SK-N-SH (cell line): Measurements from ENCODE around the gene AFAP1L1. TPM values are rescaled to one million over a fixed set of nuclear protein-coding genes. Genes with fewer than 3 reads are reported as not detected.

ENCODE experiments used
- CTCF ChIA-PET: fragments of 300-600, 350-600 bp; formaldehyde crosslinking; extraction: SDS; loops from one replicate; lab custom pipeline; 2021; lab: Yijun Ruan, JAX
- POLR2A ChIA-PET: fragments of 350-600 bp; sonication (Branson Sonifier 250); formaldehyde crosslinking; extraction: SDS; loops from one replicate; lab custom pipeline; 2020; ENCODE audit warnings: antibody characterized with exemption, inconsistent platforms; lab: Yijun Ruan, JAX
- DNase-seq: peaks from one replicate; pipeline ENCODE4 v3.0.0; 2012
- H2AFZ ChIP-seq: fragments of 200-600 bp; sonication (generic); 2 replicates; pipeline ENCODE4 v1.8.1; 2016; ENCODE audit warnings: antibody characterized with exemption, mild to moderate bottlenecking, low read depth
- H3F3A ChIP-seq: fragments of 200-600 bp; sonication (generic); replicated peaks from 2 replicates; pipeline ENCODE3; 2016; ENCODE audit warnings: antibody characterized with exemption, mild to moderate bottlenecking; ENCODE audit not compliant: insufficient read depth
- H3K27ac ChIP-seq, 2 experiments: fragments of 200-500 bp in 1 of 2; fragments of 200-600 bp in 1 of 2; sonication (Bioruptor generic) in 1 of 2; sonication (generic), shearing (Covaris generic) in 1 of 2; 2 replicates each; pipeline versions ENCODE4 v1.5.1 to v1.6.1; 2014 to 2016; ENCODE audit warnings: low read depth in 2 of 2, inconsistent platforms in 1 of 2, low read length in 1 of 2, mild to moderate bottlenecking in 1 of 2, mixed read lengths in 1 of 2
- H3K27me3 ChIP-seq: fragments of 200-600 bp; sonication (generic), shearing (Covaris generic); 2 replicates; pipeline ENCODE4 v1.6.1; 2016; ENCODE audit warnings: mixed run types; ENCODE audit not compliant: insufficient read depth
- H3K36me3 ChIP-seq, 2 experiments: fragments of 200-500 bp in 1 of 2; fragments of 200-600 bp in 1 of 2; sonication (Bioruptor generic) in 1 of 2; sonication (generic) in 1 of 2; replicated peaks in 1 of 2; 2 replicates each; pipeline versions ENCODE3 to v1.5.1; 2014 to 2016; ENCODE audit warnings: low read length in 1 of 2, mild to moderate bottlenecking in 1 of 2; ENCODE audit not compliant: insufficient read depth in 2 of 2, control insufficient read depth in 1 of 2
- H3K4me1 ChIP-seq, 2 experiments: fragments of 200-500 bp in 1 of 2; fragments of 200-600 bp in 1 of 2; sonication (Bioruptor generic) in 1 of 2; sonication (generic), shearing (Covaris generic) in 1 of 2; 2 replicates each; pipeline versions ENCODE4 v1.5.1 to v1.6.1; 2014 to 2016; ENCODE audit warnings: low read depth in 1 of 2, low read length in 1 of 2, mixed run types in 1 of 2; ENCODE audit not compliant: insufficient read depth in 2 of 2, control insufficient read depth in 1 of 2
- H3K4me2 ChIP-seq: fragments of 200-600 bp; sonication (generic), shearing (Covaris generic); 2 replicates; pipeline ENCODE4 v1.6.1; 2017; ENCODE audit warnings: mixed run types
- H3K4me3 ChIP-seq, 2 experiments: fragments of 200-500 bp in 1 of 2; fragments of 200-600 bp in 1 of 2; sonication (Bioruptor generic) in 1 of 2; sonication (generic), shearing (Covaris generic) in 1 of 2; 2 replicates each; pipeline versions ENCODE4 v1.5.1 to v1.8.1; 2014 to 2016; ENCODE audit warnings: low read depth in 2 of 2, inconsistent platforms in 1 of 2, low read length in 1 of 2, mild to moderate bottlenecking in 1 of 2, mixed read lengths in 1 of 2, moderate library complexity in 1 of 2
- H3K79me2 ChIP-seq: fragments of 200-600 bp; sonication (generic); 2 replicates; pipeline ENCODE4 v1.8.1; 2017; ENCODE audit warnings: mild to moderate bottlenecking; ENCODE audit not compliant: insufficient read depth
- H3K9ac ChIP-seq: fragments of 200-600 bp; sonication (generic); 2 replicates; pipeline ENCODE4 v1.6.1; 2017; ENCODE audit warnings: mixed run types
- H3K9me2 ChIP-seq: fragments of 200-600 bp; sonication (generic); 2 replicates; pipeline ENCODE4 v1.6.1; 2017; ENCODE audit warnings: mixed run types
- H3K9me3 ChIP-seq: fragments of 200-600 bp; sonication (generic); 2 replicates; pipeline ENCODE4 v1.6.1; 2017; ENCODE audit warnings: mixed run types, mild to moderate bottlenecking, moderate library complexity
- H4K20me1 ChIP-seq: fragments of 200-600 bp; sonication (generic); 2 replicates; pipeline ENCODE4 v1.6.1; 2017; ENCODE audit warnings: mild to moderate bottlenecking, mixed run types; ENCODE audit not compliant: insufficient read depth
- CTCF ChIP-seq: fragments of 200-600 bp; sonication (generic); IDR thresholded peaks from 2 replicates; pipeline ENCODE4 v1.6.1; 2017; ENCODE audit warnings: antibody characterized with exemption, mild to moderate bottlenecking, moderate library complexity
- EP300 ChIP-seq, 2 experiments: IDR thresholded peaks; 2 replicates each; pipeline versions ENCODE4 v1.4.0 to v1.6.1; 2012; ENCODE audit warnings: borderline replicate concordance in 1 of 2, low read depth in 1 of 2, low read length in 1 of 2
- EZH2phosphoT487 ChIP-seq: fragments of 200-600 bp; sonication (generic); IDR thresholded peaks from 2 replicates; pipeline ENCODE4 v1.6.1; 2017; ENCODE audit warnings: low read depth, mixed run types, mild to moderate bottlenecking, antibody characterized with exemption, moderate library complexity, borderline replicate concordance
- FOXM1 ChIP-seq: IDR thresholded peaks from 2 replicates; pipeline ENCODE4 v1.4.0; 2012; ENCODE audit warnings: low read depth, mild to moderate bottlenecking
- MEF2A ChIP-seq: IDR thresholded peaks from 2 replicates; pipeline ENCODE4 v1.4.0; 2012; ENCODE audit warnings: low read depth, borderline replicate concordance
- NRF1 ChIP-seq: IDR thresholded peaks from 2 replicates; pipeline ENCODE4 v1.6.1; 2012; ENCODE audit warnings: low read depth, mild to moderate bottlenecking, low read length
- PBX3 ChIP-seq: IDR thresholded peaks from 2 replicates; pipeline ENCODE4; 2012
- REST ChIP-seq: IDR thresholded peaks from 2 replicates; pipeline ENCODE4 v1.6.1; 2012; ENCODE audit warnings: mild to moderate bottlenecking, low read depth, low read length, moderate library complexity
- RXRA ChIP-seq: IDR thresholded peaks from 2 replicates; pipeline ENCODE4 v1.4.0; 2012; ENCODE audit warnings: low read depth, mild to moderate bottlenecking, borderline replicate concordance
- TCF12 ChIP-seq: IDR thresholded peaks from 2 replicates; pipeline ENCODE4 v1.4.0; 2012
- TEAD4 ChIP-seq: IDR thresholded peaks from 2 replicates; pipeline ENCODE4 v1.4.0; 2012; ENCODE audit warnings: mild to moderate bottlenecking, borderline replicate concordance; ENCODE audit not compliant: insufficient read depth
- USF1 ChIP-seq: IDR thresholded peaks from 2 replicates; pipeline ENCODE4 v1.4.0; 2012; ENCODE audit warnings: low read depth, borderline replicate concordance
- USF2 ChIP-seq: fragments of 150-350 bp; IDR thresholded peaks from 2 replicates; pipeline ENCODE4 v1.6.1; 2017; ENCODE audit warnings: antibody characterized with exemption, low read length, low read depth, borderline replicate concordance
- WGBS: methylation state at CpG from one replicate; pipeline ENCODE4 v1.1.6; 2017; ENCODE audit warnings: low lambda C conversion rate; 5-methylcytosine and 5-hydroxymethylcytosine counted together
- polyA plus RNA-seq, 3 experiments: library from polyadenylated mRNA; depleted of rRNA; stranded (reverse); fragments of >200 nt; gene quantifications; 2 replicates each; pipeline ENCODE4 v1.2.3, GENCODE V29; 2012

AFAP1L1 gene
- polyA plus RNA-seq, 1 of the 3 experiments (the other 2 are of a cell fraction): 0.82 TPM

- no peaks in the 10 kb centered on the region for H3K36me3 ChIP-seq
- peaks cover 16% of the 10 kb centered on the region for H3F3A ChIP-seq
- ChIA-PET POLR2A (interaction anchor here (0.5 kb wide), 1 partner anchor 11 kb away, joined by 4 read pairs; no protein-coding TSS in a partner anchor), CTCF (interaction anchor here (1.3 to 3.0 kb wide), 3 partner anchors 13 to 83 kb away, joined by 3 to 14 read pairs (median 3); partner anchors contain the start of gene ABLIM3)
- no peaks in the 10 kb centered on the region for H3K9me3 ChIP-seq
- WGBS: 81% methylated on average over 5 of the region's 5 CpGs
- no peak overlapping the region for H3K4me3 ChIP-seq
- TF ChIP-seq REST (no peak), TEAD4 (no peak), FOXM1 (no peak), USF1 (no peak), EP300 (IDR thresholded peaks at IDR 0.05; ENCODE audit: borderline replicate concordance in 1 of 2, low read depth in 1 of 2, low read length in 1 of 2) (no peak), MEF2A (no peak), CTCF (no peak), EZH2phosphoT487 (no peak), USF2 (no peak), PBX3 (no peak), TCF12 (no peak), NRF1 (no peak), RXRA (no peak)
- no peak overlapping the region for H2AFZ ChIP-seq
- no peak overlapping the region for H3K9ac ChIP-seq
- no peaks in the 10 kb centered on the region for H3K79me2 ChIP-seq
- H3K27ac ChIP-seq: no peak overlapping the region
- H4K20me1 ChIP-seq: no peaks in the 10 kb centered on the region
- no peak overlapping the region for H3K4me2 ChIP-seq
- H3K4me1 ChIP-seq: peaks cover 0 to 8% of the 10 kb centered on the region in 2 experiments; a peak in 1 of 4 replicates
- H3K27me3 ChIP-seq: no peaks in the 10 kb centered on the region
- DNase-seq: no peak
- no peaks in the 10 kb centered on the region for H3K9me2 ChIP-seq
Observed at GRCh38 chr5:149224282-149224681, 47.4 kb upstream of the AFAP1L1 start.
